Ascending aorta (tissue), 2 donors: Measurements from ENCODE around the gene GAP43. TPM values are rescaled to one million over a fixed set of nuclear protein-coding genes. Genes with fewer than 3 reads are reported as not detected.

Experiments used
- DNase-seq, 2 donors: peaks; one replicate each; pipeline ENCODE4 v3.0.0-alpha.2; 2019; ENCODE audit warnings: low spot score in 2 of 2
- H3K27ac ChIP-seq, 2 donors: fragments of 200-600 bp; sonication (generic); one replicate each; pipeline ENCODE4 v1.5.1; 2016 to 2017; ENCODE audit warnings: mild to moderate bottlenecking in 1 of 2
- H3K27me3 ChIP-seq: fragments of 200-600 bp; sonication (generic); one replicate; pipeline ENCODE4 v1.5.1; 2017
- H3K36me3 ChIP-seq, 2 donors: fragments of 200-600 bp; sonication (generic); one replicate each; pipeline ENCODE4 v1.5.1; 2016
- H3K4me1 ChIP-seq, 2 donors: fragments of 200-600 bp; sonication (generic); one replicate each; pipeline ENCODE4 v1.5.1; 2016 to 2017; ENCODE audit warnings: mild to moderate bottlenecking in 1 of 2
- H3K4me3 ChIP-seq, 2 donors: fragments of 200-600 bp; sonication (generic); one replicate each; pipeline ENCODE4 v1.5.1; 2016 to 2017; ENCODE audit warnings: mild to moderate bottlenecking in 1 of 2
- H3K9me3 ChIP-seq, 2 donors: fragments of 200-600 bp; sonication (generic); one replicate each; pipeline ENCODE4 v1.5.1; 2016
- intact Hi-C: fragments of 100-400 bp; cut with DNase I; formaldehyde crosslinking; loops from one replicate; pipeline ENCODE4 v1.15.1; 2023
- total RNA-seq: library from RNA; depleted of rRNA; stranded (reverse); fragments of >200 nt; gene quantifications from one replicate; pipeline ENCODE4 v1.1.0, GENCODE V29; 2016
- TF ChIP-seq, protein P1 (sequence below), 3 experiments: fragments of 200-600 bp in 2 of 3; fragments of 450-650 bp in 1 of 3; sonication (generic) in 2 of 3; IDR thresholded peaks; one replicate each; pipeline ENCODE4 v1.5.1; 2016 to 2019; ENCODE audit warnings: antibody characterized with exemption in 3 of 3, mild to moderate bottlenecking in 1 of 3, moderate library complexity in 1 of 3

Gene GAP43
- total RNA-seq, 1 donor from 2014 or later, result 0.21 TPM

DNA sequence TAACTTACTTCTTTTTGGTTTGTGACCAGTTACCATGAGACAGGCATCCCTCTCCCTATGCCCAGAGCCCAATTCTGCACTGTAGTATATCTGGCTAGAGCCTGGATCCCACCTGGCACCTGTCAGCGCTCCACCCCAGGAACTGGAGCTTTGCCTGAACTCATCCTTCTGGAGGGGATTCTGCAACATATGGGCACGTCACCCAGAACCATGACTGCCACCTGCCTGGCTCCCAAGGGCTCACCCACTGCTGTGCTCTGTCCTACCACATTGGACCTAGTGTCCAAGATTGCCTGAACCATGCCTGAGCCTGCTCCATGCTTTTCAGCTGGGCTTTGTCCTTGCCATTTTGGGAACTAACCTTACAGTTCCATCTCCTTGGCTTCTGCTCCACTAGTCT is 21.1 kb upstream of the GAP43 start:
- TF ChIP-seq, protein P1, sequence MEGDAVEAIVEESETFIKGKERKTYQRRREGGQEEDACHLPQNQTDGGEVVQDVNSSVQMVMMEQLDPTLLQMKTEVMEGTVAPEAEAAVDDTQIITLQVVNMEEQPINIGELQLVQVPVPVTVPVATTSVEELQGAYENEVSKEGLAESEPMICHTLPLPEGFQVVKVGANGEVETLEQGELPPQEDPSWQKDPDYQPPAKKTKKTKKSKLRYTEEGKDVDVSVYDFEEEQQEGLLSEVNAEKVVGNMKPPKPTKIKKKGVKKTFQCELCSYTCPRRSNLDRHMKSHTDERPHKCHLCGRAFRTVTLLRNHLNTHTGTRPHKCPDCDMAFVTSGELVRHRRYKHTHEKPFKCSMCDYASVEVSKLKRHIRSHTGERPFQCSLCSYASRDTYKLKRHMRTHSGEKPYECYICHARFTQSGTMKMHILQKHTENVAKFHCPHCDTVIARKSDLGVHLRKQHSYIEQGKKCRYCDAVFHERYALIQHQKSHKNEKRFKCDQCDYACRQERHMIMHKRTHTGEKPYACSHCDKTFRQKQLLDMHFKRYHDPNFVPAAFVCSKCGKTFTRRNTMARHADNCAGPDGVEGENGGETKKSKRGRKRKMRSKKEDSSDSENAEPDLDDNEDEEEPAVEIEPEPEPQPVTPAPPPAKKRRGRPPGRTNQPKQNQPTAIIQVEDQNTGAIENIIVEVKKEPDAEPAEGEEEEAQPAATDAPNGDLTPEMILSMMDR (IDR thresholded peaks at IDR 0.05), result no peak

DNA sequence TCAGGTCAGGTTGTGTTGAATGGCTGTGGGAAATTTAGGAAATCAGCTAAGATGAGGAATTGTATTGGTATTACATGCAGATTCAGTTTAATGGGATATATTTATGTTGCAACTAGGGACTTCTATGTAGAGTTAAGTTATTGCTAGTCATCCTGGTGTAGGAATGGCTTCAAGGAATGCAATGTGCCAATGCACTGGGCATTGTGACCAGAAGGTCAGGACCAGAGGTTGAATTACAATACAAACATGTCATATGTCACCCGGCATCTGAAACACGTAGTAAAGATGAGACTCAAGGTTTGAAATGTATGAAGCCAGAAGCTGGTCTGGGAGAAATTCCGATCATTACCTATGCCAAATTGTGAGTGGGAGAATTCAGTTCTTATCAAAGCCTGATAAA is 11.7 kb upstream of the GAP43 start:
- intact Hi-C loops, result no loop called here

More for the DNA sequence above, 21.1 kb upstream of the GAP43 start:
- Histone ChIP-seq H3K9me3 (no peaks in the 10 kb centered on the region), H3K4me1 (no peaks in the 10 kb centered on the region), H3K27ac (no peak overlapping the region), H3K27me3 (no peaks in the 10 kb centered on the region), H3K36me3 (no peaks in the 10 kb centered on the region), H3K4me3 (no peak overlapping the region)
- intact Hi-C loops, result no loop called here
- DNase-seq, result no peak

DNA sequence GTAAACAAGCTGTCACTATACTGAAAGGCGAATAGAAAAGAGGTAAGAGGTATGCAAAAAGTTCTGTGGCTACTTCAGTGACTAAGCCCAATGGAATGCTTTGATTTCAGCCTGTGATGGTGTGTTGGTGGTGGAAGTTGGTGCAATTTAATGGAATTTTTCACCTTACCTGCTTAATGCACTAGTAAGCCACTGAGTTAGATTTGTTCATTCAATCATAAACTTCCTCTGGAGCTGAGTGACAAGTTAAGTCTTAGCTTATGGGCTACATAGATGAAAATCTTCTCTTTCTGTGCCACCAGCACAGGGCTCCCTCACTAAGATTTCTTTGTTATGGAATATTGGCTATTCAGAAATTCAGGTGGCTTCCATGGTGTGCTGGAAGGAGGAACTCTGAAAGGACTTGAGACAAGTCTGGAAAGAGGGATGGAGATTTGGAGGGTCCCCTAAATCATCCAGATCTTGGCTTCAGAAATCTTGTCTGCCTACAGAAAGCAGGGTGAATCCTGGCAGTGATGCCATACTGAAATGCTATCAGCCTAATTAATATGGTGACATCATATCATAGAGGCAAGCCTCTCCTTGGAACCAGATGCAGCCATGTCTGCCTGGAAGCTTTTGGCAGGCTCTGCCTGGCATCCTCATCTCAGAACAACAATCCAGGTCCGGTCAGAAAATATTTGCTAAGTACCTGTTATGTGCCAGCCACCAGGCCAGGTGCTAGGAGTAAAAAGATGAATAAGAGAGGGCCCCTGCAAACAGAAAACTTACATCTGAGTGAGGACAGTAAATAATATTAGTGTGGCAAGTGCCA is 8.1 kb upstream of the GAP43 start:
- intact Hi-C loops, result no loop called here
- no peaks in the 10 kb centered on the region for H3K4me1 ChIP-seq
- DNase-seq, result no peak

More for the DNA sequence above, 11.7 kb upstream of the GAP43 start:
- Histone ChIP-seq H3K4me3 (no peak overlapping the region), H3K27me3 (no peaks in the 10 kb centered on the region), H3K9me3 (no peaks in the 10 kb centered on the region), H3K36me3 (no peaks in the 10 kb centered on the region), H3K4me1 (no peaks in the 10 kb centered on the region), H3K27ac (no peak overlapping the region)
- DNase-seq, result no peak
- TF ChIP-seq, protein P1 (IDR thresholded peaks at IDR 0.05), result no peak

DNA sequence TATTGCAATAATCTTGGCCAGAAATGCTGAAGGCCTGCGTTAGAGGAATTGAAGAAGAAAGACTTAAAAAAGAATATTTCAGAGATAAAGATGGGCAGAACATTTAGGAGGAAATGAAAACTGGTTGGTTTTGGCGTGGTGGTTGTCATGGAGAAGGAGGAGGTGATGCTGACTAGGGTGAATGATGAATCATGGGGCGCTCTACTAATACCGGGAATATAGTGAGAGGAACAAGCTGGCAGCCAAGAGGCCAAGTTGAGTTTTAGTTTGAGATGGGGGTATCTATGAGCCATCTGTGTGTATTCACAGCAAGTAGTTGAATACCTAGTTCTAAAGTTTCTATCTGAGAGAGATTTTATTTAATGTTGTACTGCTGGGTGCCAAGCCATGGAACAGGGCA is 6.8 kb upstream of the GAP43 start:
- DNase-seq, result no peak
- TF ChIP-seq, protein P1 (IDR thresholded peaks at IDR 0.05), result no peak
- no peak overlapping the region for H3K4me3 ChIP-seq
- H3K27me3 ChIP-seq, result no peaks in the 10 kb centered on the region
- no peak overlapping the region for H3K27ac ChIP-seq
- intact Hi-C loops, result no loop called here
- H3K36me3 ChIP-seq, result no peaks in the 10 kb centered on the region
- H3K9me3 ChIP-seq, result no peaks in the 10 kb centered on the region
- no peaks in the 10 kb centered on the region for H3K4me1 ChIP-seq

More for the DNA sequence above, 8.1 kb upstream of the GAP43 start:
- H3K4me3 ChIP-seq, result no peak overlapping the region
- H3K27me3 ChIP-seq, result no peaks in the 10 kb centered on the region
- TF ChIP-seq, protein P1 (IDR thresholded peaks at IDR 0.05), result no peak
- H3K27ac ChIP-seq, result no peak overlapping the region
- no peaks in the 10 kb centered on the region for H3K36me3 ChIP-seq
- H3K9me3 ChIP-seq, result no peaks in the 10 kb centered on the region

DNA sequence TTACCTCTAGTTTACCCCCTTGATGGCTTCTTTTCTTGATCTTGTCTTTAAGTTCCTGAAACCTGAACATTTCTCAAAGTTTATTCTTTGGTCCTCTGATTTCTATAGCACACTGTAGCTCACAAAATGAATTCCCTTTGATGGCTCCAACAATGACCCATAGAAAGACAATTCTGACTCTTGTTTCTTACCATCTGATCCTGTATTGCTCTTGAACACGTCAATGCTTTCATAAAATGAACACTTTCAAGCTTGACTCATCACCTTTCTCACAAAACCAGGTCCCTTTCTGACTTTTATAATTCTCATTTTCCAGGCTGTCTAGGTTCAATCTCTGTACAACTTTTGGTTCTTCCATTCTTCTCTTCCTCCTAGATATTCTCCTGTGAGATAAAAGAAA is 5.7 kb upstream of the GAP43 start:
- Histone ChIP-seq H3K4me3 (no peak overlapping the region), H3K4me1 (no peaks in the 10 kb centered on the region), H3K36me3 (no peaks in the 10 kb centered on the region), H3K27me3 (no peaks in the 10 kb centered on the region), H3K27ac (no peak overlapping the region), H3K9me3 (no peaks in the 10 kb centered on the region)
- no peak for DNase-seq
- TF ChIP-seq, protein P1 (IDR thresholded peaks at IDR 0.05), result no peak
- intact Hi-C loops, result no loop called here
